Heart left ventricle (tissue), 16 donors: Measurements from ENCODE around the gene RPLP2. TPM values are rescaled to one million over a fixed set of nuclear protein-coding genes. Genes with fewer than 3 reads are reported as not detected.

ENCODE experiments used
- ATAC-seq, 4 donors: fragments of 200-7000 bp; cut with Tn5 transposase; one replicate each; pipeline ENCODE4 v1.9.1; 2020 to 2022; ENCODE audit warnings: moderate library complexity in 4 of 4, mild to moderate bottlenecking in 3 of 4, moderate number of reproducible peaks in 1 of 4
- DNase-seq, 5 donors: peaks; one replicate each; pipeline ENCODE4 v3.0.0-alpha.2; 2020
- H3K27ac ChIP-seq, 12 donors: fragments of 200-600 bp; sonication (generic) in 4 of 12; one replicate each; pipeline versions ENCODE4 v1.5.0 to v1.8.0; 2016 to 2022; ENCODE audit warnings: mild to moderate bottlenecking in 2 of 12
- H3K27me3 ChIP-seq, 9 donors: fragments of 200-600 bp; sonication (generic) in 2 of 9; one replicate each; pipeline versions ENCODE4 v1.5.1 to v1.8.0; 2016 to 2022; ENCODE audit warnings: mild to moderate bottlenecking in 3 of 9
- H3K36me3 ChIP-seq, 9 donors: fragments of 200-600 bp; sonication (generic) in 2 of 9; one replicate each; pipeline versions ENCODE4 v1.5.0 to v1.8.0; 2018 to 2022; ENCODE audit warnings: mild to moderate bottlenecking in 2 of 9
- H3K4me1 ChIP-seq, 12 donors: fragments of 200-600 bp; sonication (generic) in 4 of 12; one replicate each; pipeline versions ENCODE4 v1.5.0 to v1.8.0; 2016 to 2022; ENCODE audit warnings: mild to moderate bottlenecking in 3 of 12
- H3K4me3 ChIP-seq, 12 donors: fragments of 200-600 bp; sonication (generic) in 4 of 12; one replicate each; pipeline versions ENCODE4 v1.5.0 to v1.8.0; 2017 to 2022; ENCODE audit warnings: mild to moderate bottlenecking in 9 of 12, moderate library complexity in 4 of 12
- H3K9me3 ChIP-seq, 12 donors: fragments of 200-600 bp; sonication (generic) in 4 of 12; one replicate each; pipeline versions ENCODE4 v1.5.0 to v1.8.0; 2016 to 2022; ENCODE audit warnings: mild to moderate bottlenecking in 1 of 12
- POLR2A ChIP-seq, 2 donors: fragments of 450-650 bp; IDR thresholded peaks; one replicate each; pipeline ENCODE4 v1.6.1; 2017; ENCODE audit warnings: antibody characterized with exemption in 2 of 2, mild to moderate bottlenecking in 2 of 2, moderate library complexity in 2 of 2
- WGBS, 4 donors: extraction: QIAGEN DNeasy Blood & Tissue Kit in 2 of 4; methylation state at CpG; one replicate each; pipeline versions ENCODE4 v1.1.5 to v1.1.7; 2013 to 2018; 5-methylcytosine and 5-hydroxymethylcytosine counted together
- intact Hi-C, 10 donors: fragments of 100-400 bp; cut with DNase I; formaldehyde crosslinking; loops; one replicate each; pipeline versions ENCODE4 v1.11.1 to v1.14.2; 2022
- polyA plus RNA-seq, 2 donors: library from polyadenylated mRNA; stranded (reverse); fragments of 200-250 nt; gene quantifications; one replicate each; pipeline ENCODE4 v1.2.3, GENCODE V29; 2013
- total RNA-seq, 9 donors: library from RNA; depleted of rRNA in 2 of 9; stranded (reverse); fragments of >200 nt in 2 of 9; fragmentation: NEBNext Ultra II Directional in 3 of 9; extraction: Animal tissue kit (Norgen Biotek cat#: 25700) in 3 of 9; gene quantifications; one replicate each; pipeline versions ENCODE4 v1.1.0 to v1.2.4, GENCODE V29; 2016 to 2023
- TF ChIP-seq, protein P1 (sequence below), 12 donors: fragments of 200-600 bp; sonication (generic) in 4 of 12; IDR thresholded peaks; one replicate each; pipeline versions ENCODE4 v1.5.0 to v1.8.0; 2018 to 2022; ENCODE audit warnings: antibody characterized with exemption in 12 of 12, mild to moderate bottlenecking in 5 of 12
- donor health status: ischemic (EF 13 %, LVEDD 7.1; RV severe dilation, severe dysfunction).
- donor health status: healthy with polysubstance abuse.
- donor health status: DM: no; HTN: yes; CAD: no.
- donor health status: DM: no; HTN: no; CAD: no.
- donor health status: ischemic (EF 25% LVEDD 6.9; RV normal size, moderate dysfunction).
- donor health status: ischemic (EF 25% LVEDD 5.7; RV mildly dilated, moderate dysfunction).
- donor health status: healthy.
- donor health status: DM: yes; HTN: yes; CAD: no.
- donor health status: ischemic (EF 35%, LVEDD 5.7; RV mildly dilated, moderate dysfunction).
- donor health status: nonischemic (EF 11% LVEDD 7.7; RV severe dilation, severe dysfunction).
- donor health status: DM: yes; HTN: yes; CAD: no.
- donor health status: PGD.
- donor health status: ischemic (EF 29% LVEDD 5.4; RV normal size, mild dysfunction).
- donor health status: nonischemic (EF 23%, LVEDD 6.1; RV moderate dilation, normal function).

Gene RPLP2
- total and polyA plus RNA-seq, 11 donors, result 236 to 1,652 (median 969) TPM

DNA sequence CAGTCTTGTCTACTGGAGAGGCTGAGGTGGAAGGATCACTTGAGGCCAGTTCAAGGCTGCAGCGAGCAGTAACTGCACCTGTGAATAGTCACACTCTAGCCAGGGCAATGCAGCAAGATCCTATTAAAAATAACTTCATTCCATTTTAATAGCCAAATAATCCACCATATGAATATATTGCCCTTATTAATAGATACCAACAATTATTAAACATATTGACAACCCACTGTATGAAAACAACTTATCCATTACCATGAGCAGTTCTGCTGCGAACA lies 42.9 kb upstream of the RPLP2 start:
- no peaks in the 10 kb centered on the region for H3K9me3 ChIP-seq
- intact Hi-C loops, result no loop called here

DNA sequence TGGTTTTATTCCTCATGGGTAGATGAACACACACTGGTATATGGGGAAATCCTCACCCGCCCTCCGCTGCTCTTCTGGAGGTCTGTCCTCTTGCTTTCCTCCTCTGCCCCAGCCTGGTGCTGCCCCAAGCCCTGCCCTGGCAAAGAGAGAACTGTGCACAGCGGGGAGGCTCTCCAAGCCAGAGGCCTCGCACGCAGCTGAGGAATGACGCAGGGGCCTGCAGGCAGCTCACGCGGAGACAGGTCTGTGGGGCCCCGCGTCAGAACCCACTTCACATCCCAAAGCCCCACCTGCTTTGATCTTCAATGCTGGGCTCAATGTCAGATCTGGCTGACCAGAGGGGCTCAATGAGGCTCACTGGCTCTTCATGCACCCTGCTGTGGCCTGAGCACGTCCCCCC lies 42.5 kb upstream of the RPLP2 start:
- Histone ChIP-seq H3K27ac (no peak overlapping the region), H3K36me3 (peaks cover 0 to 89% (median 70%) of the 10 kb centered on the region in 9 donors), H3K27me3 (no peaks in the 10 kb centered on the region), H3K4me1 (no peaks in the 10 kb centered on the region), H3K9me3 (no peaks in the 10 kb centered on the region), H3K4me3 (no peak overlapping the region)
- WGBS, 4 donors, result 85 to 94% (median 93%) methylated on average over 10 to 11 of the region's 11 CpGs
- ATAC-seq, result no peak
- TF ChIP-seq POLR2A (IDR thresholded peaks at IDR 0.05), result no peak
- TF ChIP-seq, protein P1, sequence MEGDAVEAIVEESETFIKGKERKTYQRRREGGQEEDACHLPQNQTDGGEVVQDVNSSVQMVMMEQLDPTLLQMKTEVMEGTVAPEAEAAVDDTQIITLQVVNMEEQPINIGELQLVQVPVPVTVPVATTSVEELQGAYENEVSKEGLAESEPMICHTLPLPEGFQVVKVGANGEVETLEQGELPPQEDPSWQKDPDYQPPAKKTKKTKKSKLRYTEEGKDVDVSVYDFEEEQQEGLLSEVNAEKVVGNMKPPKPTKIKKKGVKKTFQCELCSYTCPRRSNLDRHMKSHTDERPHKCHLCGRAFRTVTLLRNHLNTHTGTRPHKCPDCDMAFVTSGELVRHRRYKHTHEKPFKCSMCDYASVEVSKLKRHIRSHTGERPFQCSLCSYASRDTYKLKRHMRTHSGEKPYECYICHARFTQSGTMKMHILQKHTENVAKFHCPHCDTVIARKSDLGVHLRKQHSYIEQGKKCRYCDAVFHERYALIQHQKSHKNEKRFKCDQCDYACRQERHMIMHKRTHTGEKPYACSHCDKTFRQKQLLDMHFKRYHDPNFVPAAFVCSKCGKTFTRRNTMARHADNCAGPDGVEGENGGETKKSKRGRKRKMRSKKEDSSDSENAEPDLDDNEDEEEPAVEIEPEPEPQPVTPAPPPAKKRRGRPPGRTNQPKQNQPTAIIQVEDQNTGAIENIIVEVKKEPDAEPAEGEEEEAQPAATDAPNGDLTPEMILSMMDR (IDR thresholded peaks at IDR 0.05), result no peak
- no peak for DNase-seq
- intact Hi-C loops, result no loop called here

More for the DNA sequence above, 42.9 kb upstream of the RPLP2 start:
- H3K4me1 ChIP-seq, result no peaks in the 10 kb centered on the region
- no peak overlapping the region for H3K4me3 ChIP-seq
- H3K36me3 ChIP-seq, result peaks cover 0 to 91% (median 72%) of the 10 kb centered on the region in 9 donors
- ATAC-seq (no peak), DNase-seq (no peak)
- WGBS, 4 donors, result 95 to 100% (median 99%) methylated on average over 2 of the region's 2 CpGs
- TF ChIP-seq, protein P1 (IDR thresholded peaks at IDR 0.05), result no peak
- TF ChIP-seq POLR2A (IDR thresholded peaks at IDR 0.05), result no peak
- no peaks in the 10 kb centered on the region for H3K27me3 ChIP-seq
- H3K27ac ChIP-seq, result no peak overlapping the region

DNA sequence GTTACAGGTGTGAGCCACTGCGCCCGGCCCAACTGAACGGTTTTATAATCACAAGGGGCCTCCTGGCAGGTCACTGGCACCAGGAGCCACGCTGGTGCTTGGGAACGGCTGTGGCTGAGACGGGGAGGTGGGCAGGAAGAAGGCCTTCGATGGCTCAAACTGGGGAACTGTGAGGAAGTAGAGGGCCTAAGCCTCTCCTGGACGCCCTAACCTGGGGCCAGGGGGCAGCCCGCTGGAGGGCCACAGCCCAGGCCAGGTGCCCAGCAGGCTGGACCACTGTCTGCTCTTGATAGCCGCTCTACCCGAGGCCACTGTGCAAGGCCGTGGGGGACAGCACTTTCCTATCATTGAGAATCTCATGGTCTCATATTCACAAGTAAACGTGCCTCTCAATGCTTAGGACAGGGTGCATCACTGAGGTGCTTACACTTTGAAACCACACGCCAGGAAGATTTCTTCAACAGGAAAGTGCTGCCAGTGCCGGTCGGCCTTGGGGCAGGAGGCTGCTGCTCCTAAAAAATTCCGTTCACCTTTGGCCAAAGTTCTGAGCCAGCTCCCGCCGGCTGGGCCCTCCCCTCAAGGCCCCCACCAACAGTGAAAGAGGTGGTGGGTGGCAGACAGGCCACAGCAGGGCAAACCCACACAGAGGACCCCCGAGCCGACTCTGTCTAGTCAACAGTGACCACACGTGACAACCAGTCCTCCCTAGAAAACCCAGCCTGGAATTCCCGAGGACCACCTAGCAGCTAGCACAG lies 39.7 kb upstream of the RPLP2 start:
- no peak overlapping the region for H3K27ac ChIP-seq
- ATAC-seq (no peak), DNase-seq (no peak)
- TF ChIP-seq POLR2A (IDR thresholded peaks at IDR 0.05), result no peak
- TF ChIP-seq, protein P1 (IDR thresholded peaks at IDR 0.05), result no peak
- no peak overlapping the region for H3K4me3 ChIP-seq
- peaks cover 0 to 80% (median 59%) of the 10 kb centered on the region in 9 donors for H3K36me3 ChIP-seq
- peaks cover 0 to 14% (median 3%) of the 10 kb centered on the region in 12 donors for H3K4me1 ChIP-seq
- no peaks in the 10 kb centered on the region for H3K9me3 ChIP-seq
- WGBS, 4 donors, result 87 to 90% (median 88%) methylated on average over 21 to 23 of the region's 23 CpGs
- H3K27me3 ChIP-seq, result no peaks in the 10 kb centered on the region
- intact Hi-C loops, result no loop called here

DNA sequence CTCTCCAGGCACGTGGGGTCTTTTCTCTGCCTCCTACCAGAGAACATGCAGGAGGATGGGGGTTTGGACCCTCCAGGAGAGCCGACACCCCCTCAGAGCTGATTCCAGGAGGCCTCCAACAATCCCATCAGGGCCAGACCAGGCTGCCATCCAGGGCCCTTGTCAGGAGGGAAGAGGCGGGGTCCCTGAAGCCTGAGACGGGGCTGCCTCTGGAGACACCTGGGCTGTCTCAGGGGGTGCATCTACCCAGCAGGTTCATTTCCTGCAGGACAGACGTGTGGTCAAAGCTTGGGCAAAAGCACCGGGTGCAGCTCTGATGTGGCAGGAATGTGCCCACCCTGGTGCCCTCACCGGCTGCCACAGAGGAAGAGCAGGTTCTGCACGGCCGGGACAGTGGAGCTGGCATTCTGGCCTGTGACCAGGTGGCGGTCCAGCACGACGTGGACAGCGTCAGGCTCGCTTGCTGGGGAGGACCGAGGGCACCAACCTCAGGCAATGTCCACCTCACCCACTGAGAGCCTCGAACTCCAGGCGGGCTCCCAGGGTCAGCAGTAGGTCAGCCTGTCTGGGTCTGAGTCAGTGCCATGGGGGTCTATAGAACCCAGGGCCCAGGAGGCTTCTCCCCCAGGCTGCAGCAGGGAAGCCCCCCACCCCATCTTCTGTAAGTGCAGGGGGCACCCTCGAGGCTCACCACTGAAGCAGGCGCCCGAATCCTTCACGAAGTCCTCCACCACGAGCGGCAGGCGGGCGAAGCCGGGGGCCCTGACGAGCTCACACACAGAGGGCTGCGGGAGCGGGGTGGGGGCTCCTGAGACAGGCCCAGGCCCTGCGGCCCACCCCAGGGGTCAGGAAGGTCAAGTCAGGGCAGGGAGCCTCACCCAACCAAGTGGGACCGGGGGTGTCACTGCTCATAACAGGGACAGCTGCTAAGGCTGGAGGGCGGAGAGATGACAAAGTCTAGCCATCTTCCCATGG lies 38.8 kb upstream of the RPLP2 start:
- intact Hi-C loops, result no loop called here
- Histone ChIP-seq H3K27ac (no peak overlapping the region), H3K4me3 (no peak overlapping the region), H3K9me3 (no peaks in the 10 kb centered on the region), H3K36me3 (peaks cover 0 to 73% (median 56%) of the 10 kb centered on the region in 9 donors), H3K27me3 (no peaks in the 10 kb centered on the region), H3K4me1 (peaks cover 0 to 22% (median 11%) of the 10 kb centered on the region in 12 donors)
- 89 to 93% (median 91%) methylated on average over 11 to 32 of the region's 32 CpGs for WGBS, 4 donors
- peak in 1 of 5 donors; percentile 17 for DNase-seq
- ATAC-seq, result no peak
- TF ChIP-seq POLR2A (IDR thresholded peaks at IDR 0.05), result no peak
- TF ChIP-seq, protein P1 (IDR thresholded peaks at IDR 0.05), result no peak
